ENCODE data around the gene TXNRD1.

GRCh38 chr12:104337030-104337558 lies 121.5 kb downstream of the TXNRD1 start:
- TF ChIP-seq CTCF (IDR thresholded peaks at IDR 0.05) (no peak), POLR2A (IDR thresholded peaks at IDR 0.05) (no peak)

Measured in prostate gland (tissue), 2 donors.